ENCODE measurements around the gene RAVER2. TPM values are rescaled to one million over a fixed set of nuclear protein-coding genes. Genes with fewer than 3 reads are reported as not detected.
A peak's percentile ranks its signal among the peaks of the same experiment; 100 is the strongest.
"Not testable (repeated sequence)": the region's sequence is repeated elsewhere in the genome, so short reads cannot be mapped to it uniquely, and the experiment has no call there.

RAVER2 gene
- 3.5 TPM for total RNA-seq
- long read RNA-seq, partial matches to known transcripts, result 0 of 1 reads
- long read RNA-seq, other reads (novel, unspliced or antisense), result 1 of 1 reads

GRCh38 chr1:64744492-64745180 is at the start of gene RAVER2:
Gene RAVER2 (plus strand): TSS chr1:64745075. CDS start chr1:64745173, 98 bp downstream.
- peak; percentile 91 for DNase-seq (ENCODE audit: low spot score)

DNA sequence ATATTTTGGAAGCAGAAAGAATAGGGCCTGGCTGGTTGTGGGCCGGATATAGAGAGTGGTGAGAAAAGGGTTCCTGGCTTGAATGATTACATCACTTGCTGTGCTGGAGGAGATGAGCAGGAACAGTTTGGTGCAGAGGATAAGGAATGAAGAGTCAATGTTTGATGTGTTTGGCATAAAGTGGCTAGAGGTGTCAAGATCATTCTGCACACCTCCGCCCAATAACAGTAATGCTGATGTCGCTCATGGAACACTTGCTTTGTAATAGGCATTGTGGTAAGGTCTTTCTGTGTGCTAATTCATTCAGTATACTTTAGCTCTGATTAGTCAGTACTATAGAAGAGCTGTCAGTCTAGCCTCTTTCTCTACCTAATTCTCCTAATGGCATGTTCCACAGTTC is 48.0 kb upstream of the RAVER2 start:
- DNase-seq (ENCODE audit: low spot score), result no peak

DNA sequence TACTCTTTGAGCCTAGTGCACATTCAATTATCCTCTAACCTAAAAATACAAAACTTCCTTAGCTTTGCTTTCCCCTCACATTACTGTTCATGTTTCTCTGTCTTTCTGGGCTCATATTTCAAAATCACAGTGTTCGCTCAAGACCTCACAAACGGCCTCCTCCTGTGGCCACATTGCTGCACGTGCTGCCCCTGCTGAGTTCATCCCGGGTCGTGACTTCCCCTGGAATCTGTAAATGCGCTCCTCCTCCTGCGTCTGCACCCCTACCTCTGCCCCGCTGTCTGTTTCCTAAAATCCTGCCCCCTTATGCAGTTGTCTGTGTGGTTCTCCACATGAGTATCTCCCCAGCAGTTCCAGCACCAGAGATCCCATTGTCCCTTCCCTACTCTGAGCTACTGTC is 45.5 kb upstream of the RAVER2 start:
- DNase-seq (ENCODE audit: low spot score), result no peak

- DNase-seq (ENCODE audit: low spot score), result no peak
Measured at GRCh38 chr1:64701071-64701470, 43.8 kb upstream of the RAVER2 start.

GRCh38 chr1:64701886-64702285 is 43.0 kb upstream of the RAVER2 start:
- DNase-seq (ENCODE audit: low spot score), result no peak

DNA sequence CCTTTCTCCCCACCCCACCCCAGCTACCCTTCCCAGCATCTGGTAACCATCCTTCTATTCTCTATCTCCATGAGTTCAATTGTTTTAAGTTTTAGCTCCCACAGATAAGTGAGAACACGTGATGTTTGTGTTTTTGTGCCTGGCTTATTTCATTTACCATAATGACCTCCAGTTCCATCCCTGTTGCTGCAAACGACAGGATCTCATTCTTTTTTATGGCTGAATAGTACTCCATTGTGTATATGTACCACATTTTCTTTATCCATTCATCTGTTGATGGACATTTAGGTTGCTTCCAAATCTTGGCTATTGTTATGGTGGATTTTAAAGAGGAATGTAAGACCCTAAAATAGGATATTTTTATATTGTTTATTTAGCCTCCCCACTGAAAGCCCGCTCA is 42.2 kb upstream of the RAVER2 start:
- not testable (repeated sequence) for DNase-seq (ENCODE audit: low spot score)

GRCh38 chr1:64703600-64703999 is 41.3 kb upstream of the RAVER2 start:
- DNase-seq (ENCODE audit: low spot score), result no peak

DNA sequence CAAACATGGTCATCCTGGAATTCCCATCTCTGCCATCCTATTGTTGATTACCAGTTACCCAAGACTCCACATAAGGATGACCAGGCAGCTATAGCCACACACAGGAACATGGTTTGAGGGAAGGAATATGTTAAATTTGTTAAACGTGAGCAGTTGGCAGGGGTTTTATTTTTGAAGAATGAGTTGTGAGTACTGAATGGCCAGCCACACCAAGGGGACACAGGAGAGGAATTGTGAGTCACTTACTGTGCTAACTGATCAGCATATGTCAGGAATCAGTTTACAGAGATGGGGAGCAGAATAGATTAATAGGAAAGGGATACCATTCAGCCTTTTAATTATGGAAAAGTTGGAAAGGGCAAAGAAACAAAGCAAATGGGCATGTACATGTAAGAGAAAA is 39.3 kb upstream of the RAVER2 start:
- DNase-seq (ENCODE audit: low spot score), result no peak

DNA sequence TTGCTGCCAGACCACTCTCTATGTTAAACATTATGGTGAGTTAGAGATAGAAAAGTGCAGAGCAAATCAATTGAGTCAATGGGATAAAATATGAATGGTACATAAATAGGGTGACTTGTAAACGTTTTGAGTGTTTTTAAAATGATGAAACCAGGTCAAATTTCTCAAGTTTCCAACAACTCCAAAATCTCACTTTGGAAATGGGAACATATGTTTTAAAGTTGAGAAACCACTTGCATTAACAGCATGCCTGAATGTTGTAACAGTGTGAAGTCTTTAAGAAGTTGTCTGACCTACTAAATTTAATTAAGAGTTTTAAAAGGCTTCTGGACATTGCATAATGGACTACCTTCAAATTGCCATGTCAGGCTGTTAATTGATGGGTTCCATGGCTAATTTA is 33.6 kb upstream of the RAVER2 start:
- DNase-seq (ENCODE audit: low spot score), result no peak

DNA sequence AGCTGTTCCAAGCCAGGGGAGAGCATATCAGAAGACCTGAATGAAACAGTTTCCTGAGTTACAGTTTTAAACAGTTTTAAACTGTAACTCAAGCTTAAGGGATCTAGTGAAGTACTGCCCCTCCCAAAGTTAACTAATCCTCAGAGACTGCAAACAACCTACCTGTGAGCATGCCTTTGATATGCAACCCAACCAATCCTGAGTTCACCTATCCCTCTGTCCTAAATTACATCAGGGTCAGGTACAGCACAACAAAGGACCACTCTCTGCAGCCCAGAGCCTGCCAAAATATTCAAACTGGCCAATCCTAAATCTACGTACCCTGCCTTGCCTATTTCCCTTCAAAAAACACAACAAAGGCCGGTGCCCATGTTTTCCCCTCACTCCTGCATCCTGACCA is 32.8 kb upstream of the RAVER2 start:
- no peak for DNase-seq (ENCODE audit: low spot score)

DNA sequence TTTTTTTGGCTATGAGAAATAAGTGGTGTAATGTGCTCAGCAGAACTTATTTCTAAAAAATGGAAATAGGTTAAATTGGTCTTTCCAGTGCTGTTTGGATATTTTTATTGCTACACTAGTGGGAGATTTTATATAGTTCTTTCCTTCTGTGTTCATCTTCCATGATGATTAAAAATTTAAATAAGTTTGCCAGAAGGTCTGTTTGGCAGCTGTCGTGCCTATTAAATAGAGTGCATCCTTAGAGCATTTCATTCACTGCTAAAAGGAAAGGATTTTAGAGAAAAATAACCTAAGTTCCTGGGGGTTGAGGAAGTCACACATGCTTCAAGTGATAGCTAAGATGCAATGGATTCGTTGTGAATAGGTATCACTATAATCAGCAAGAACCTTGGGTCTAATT is 29.7 kb upstream of the RAVER2 start:
- no peak for DNase-seq (ENCODE audit: low spot score)

DNA sequence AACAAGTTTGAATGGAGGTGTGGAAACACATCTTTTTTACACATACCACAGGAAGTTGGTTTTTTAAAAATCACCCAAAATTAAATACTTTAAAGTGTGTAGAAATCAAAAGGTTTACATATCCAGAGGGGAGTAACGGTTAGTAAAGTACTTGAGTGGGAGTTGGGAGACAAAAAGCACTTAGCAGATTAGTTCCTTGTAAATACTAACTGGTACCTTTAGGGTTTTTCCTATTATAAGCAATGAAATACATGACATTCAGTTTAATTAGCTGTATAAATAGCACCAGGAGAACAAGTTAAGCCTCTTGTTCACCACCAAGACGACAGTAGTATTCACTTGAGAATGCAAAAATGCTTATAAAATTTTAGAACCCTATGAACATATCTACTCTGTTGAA is 23.7 kb upstream of the RAVER2 start:
- no peak for DNase-seq (ENCODE audit: low spot score)

DNA sequence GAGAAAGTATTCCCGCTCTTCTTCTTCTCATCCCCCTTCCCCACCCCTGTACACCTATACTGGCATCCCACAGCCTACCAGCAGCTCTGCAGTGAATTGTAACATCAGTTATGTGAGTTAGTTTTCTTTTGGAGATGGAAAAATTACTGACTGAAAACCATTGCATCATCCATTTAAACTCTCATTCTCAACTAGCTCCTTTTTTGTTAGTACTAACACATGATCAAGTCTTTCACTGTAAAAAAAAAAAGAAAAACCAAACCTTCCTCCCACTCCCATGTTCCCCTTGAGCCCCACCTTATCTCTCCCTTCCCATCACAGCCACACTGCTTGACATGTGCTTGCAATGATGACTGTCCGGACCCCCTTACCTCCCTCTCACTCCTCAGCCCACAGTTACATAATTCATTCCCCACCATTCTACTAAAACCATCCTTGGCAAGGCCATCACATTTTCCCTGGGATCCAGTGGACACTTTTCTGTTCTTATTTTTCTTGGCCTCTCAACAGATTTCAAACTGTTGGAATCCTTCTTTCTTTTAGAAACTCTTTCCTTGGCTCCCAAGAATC is 23.2 kb upstream of the RAVER2 start:
- no peak for DNase-seq (ENCODE audit: low spot score)

DNA sequence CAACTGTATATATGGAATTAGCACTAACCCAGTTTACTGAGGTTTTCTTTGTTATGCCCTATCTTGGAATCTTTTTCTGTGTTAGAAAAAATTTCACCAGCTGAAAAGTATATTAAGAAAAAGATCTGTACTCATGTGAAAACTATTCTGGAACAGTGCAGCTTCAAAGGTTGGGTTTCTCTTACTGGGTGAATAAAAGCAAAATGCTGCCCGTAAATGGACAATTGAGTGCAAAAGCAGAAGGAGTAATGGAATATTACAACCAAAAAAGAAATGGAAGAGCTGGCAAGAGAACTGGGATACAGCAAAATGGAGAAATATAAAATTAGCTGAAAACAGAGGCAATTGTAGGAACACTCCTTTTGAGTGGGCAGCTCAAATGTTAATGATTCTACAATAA is 17.0 kb upstream of the RAVER2 start:
- DNase-seq (ENCODE audit: low spot score), result no peak

- DNase-seq (ENCODE audit: low spot score), result no peak
Measured at GRCh38 chr1:64733581-64734286, 11.1 kb upstream of the RAVER2 start.

GRCh38 chr1:64734287-64734652 is 10.6 kb upstream of the RAVER2 start:
- no peak for DNase-seq (ENCODE audit: low spot score)

DNA sequence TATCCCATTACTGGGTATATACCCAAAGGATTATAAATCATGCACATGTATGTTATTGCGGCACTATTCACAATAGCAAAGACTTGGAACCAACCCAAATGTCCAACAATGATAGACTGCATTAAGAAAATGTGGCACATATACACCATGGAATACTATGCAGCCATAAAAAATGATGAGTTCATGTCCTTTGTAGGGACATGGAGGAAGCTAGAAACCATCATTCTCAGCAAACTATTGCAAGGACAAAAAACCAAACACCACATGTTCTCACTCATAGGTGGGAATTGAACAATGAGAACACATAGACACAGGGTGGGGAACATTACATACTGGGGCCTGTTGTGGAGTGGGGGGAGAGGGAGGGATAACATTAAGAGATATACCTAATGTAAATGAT is 4.2 kb upstream of the RAVER2 start:
- not testable (repeated sequence) for DNase-seq (ENCODE audit: low spot score)

- DNase-seq (ENCODE audit: low spot score), result no peak
Measured at GRCh38 chr1:64743954-64744491, 852 bp upstream of the RAVER2 start.

DNA sequence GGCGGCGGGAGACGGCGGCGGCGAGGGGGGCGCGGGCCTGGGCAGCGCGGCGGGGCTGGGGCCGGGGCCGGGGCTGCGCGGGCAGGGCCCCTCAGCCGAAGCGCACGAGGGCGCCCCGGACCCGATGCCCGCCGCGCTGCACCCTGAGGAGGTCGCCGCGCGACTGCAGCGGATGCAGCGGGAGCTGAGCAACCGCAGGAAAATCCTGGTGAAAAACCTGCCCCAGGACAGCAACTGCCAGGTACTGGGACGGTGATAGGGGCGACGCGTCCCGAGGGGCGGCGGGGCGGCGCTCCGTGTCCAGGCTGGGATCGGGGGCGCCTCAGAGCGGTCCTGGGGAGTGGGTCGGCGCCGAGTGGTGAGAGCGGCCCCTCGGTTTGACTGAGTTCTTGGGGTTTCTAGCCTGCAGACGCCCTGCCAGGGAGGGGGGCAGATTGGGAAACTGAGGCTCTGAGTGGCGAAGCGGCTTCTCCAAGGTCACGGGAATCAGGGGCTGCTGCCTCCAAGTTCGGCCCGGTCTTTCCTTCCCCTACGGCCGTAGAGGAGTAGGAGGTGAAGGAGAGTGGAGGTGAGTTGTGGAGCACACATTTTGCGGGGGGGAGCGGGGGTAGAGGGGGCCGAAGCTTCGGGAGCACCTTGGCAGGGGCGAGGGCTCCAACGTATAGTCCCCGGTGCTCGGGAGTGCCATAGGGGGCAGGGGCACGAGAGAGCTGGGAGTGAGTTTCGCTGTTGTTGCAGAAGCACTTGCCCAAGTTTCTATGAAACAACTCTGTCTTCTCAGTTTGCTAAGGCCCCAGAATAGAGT is 508 bp downstream of the RAVER2 start:
- DNase-seq (ENCODE audit: low spot score), result no peak

DNA sequence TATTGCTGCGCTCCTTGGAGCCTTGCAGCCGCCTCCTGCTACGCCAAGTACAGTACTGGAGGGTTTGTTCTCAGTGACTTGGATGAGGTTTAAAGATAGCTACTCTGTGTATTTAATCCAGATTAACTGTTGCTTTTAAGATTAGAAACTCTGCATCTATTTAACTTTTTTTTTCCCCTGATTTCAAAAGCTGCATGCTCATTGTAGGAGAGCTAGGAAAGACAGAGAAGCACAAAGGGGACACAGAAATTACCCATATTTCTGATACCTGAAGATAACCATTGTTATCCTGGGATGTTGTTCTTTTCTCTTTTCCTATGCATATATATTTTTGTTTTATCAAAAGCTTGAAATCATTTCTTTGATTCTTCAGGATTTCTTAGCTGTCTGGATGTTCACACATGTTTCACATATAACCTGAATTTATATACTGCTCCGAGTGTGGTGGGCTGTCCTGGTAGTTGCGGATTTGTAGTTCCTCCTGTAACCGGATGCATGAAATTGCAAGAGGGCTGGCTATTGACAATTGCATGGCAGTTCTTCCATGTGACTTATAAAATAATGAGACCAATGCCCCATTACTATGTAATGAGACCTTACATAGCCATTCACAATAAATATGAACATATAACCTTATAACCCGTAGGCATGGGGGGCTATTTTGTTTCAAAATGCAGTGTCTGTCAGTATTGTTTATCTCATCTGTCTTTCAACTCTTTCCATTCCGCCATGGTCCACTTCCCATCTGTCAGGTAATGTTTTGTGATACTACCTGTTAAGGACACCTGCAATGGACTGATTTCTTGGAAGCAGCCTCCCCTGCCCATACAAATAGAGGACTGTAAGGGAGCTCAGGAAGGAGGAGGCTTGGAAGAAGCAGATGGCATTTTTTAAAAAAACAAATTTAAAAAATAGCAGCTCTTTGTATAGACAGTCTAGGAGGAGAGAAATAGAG is 1.4 kb downstream of the RAVER2 start:
- DNase-seq (ENCODE audit: low spot score), result no peak
